ENCODE measurements around the gene SLC15A2. TPM values are rescaled to one million over a fixed set of nuclear protein-coding genes. Genes with fewer than 3 reads are reported as not detected.

SLC15A2 gene
- total RNA-seq, 1 experiment from 2014 or later: 0.79 TPM

DNA sequence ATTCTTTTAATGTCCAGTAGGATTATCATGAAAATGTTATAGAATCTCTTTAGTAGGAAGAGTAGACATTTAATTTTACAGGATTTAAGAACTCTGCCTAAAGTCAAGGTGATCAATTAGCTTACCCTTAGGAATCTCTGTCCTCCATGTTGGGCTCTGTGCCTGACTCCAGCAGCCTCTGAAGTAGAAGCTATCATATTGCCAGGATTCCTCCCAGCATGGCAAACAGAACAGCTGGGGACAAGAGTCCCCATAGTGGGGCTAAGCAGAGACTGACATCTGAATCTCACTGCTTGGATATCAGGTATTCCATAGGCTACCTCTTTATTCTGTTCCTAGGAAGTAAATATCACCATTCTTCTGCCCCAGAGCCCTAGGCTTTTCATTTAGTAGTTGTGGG is 1.5 kb downstream of the SLC15A2 start:
- no peaks in the 10 kb centered on the region for H3K36me3 Mint-ChIP-seq (ENCODE audit: insufficient read depth, unreplicated experiment)
- H3K27ac Mint-ChIP-seq (ENCODE audit: low read depth, unreplicated experiment): no peak overlapping the region
- TF ChIP-seq CTCF (IDR thresholded peaks at IDR 0.05; ENCODE audit: unreplicated experiment): no peak
- no peak overlapping the region for H3K4me3 Mint-ChIP-seq (ENCODE audit: unreplicated experiment)
- DNase-seq (ENCODE audit: unreplicated experiment): no peak
- BruUV-seq (replicated peaks): no TSS peak
- H3K27me3 Mint-ChIP-seq (ENCODE audit: insufficient read depth, unreplicated experiment): no peaks in the 10 kb centered on the region
- POLR2A ChIA-PET: interaction anchor here (1.1 kb wide), 1 partner anchor 79 kb away, joined by 4 read pairs; no protein-coding TSS in a partner anchor
- intact Hi-C loops (cut with micrococcal nuclease): no loop called here
- CTCF ChIA-PET: interaction anchor here (0.6 to 1.3 kb wide), 3 partner anchors 11 to 20 kb away, joined by 3 read pairs; no protein-coding TSS in a partner anchor
- H3K9me3 Mint-ChIP-seq (ENCODE audit: unreplicated experiment): no peaks in the 10 kb centered on the region
- H3K4me1 Mint-ChIP-seq (ENCODE audit: insufficient read depth, unreplicated experiment): no peaks in the 10 kb centered on the region

DNA sequence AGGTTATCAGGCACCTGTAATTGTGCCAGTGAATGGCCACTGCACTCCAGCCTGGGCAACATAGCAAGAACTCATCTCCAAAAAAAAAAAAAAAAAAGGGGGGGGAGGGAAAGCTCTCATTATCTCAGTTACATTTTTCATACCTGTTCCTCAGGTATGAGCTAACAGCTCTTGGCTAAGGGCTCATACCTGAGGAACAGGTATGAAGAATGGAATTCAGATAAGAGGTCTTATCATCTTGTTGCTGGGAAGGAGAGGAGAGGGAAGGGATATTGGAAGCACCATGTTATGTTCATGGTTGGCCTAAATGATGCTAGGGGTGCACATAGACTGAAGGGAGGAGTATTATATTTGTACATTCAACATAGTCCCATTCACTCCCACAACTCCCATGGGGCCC is 2.6 kb downstream of the SLC15A2 start:
- no peak for DNase-seq (ENCODE audit: unreplicated experiment)
- H3K4me3 Mint-ChIP-seq (ENCODE audit: unreplicated experiment): no peak overlapping the region
- no peaks in the 10 kb centered on the region for H3K9me3 Mint-ChIP-seq (ENCODE audit: unreplicated experiment)
- no peaks in the 10 kb centered on the region for H3K36me3 Mint-ChIP-seq (ENCODE audit: insufficient read depth, unreplicated experiment)
- POLR2A ChIA-PET: no interaction called here
- no TSS peak for BruUV-seq (replicated peaks)
- no peaks in the 10 kb centered on the region for H3K27me3 Mint-ChIP-seq (ENCODE audit: insufficient read depth, unreplicated experiment)
- intact Hi-C loops (cut with micrococcal nuclease): no loop called here
- no peaks in the 10 kb centered on the region for H3K4me1 Mint-ChIP-seq (ENCODE audit: insufficient read depth, unreplicated experiment)
- CTCF ChIA-PET: interaction anchor here (0.6 kb wide), 2 partner anchors 12 to 125 kb away, joined by 3 to 5 read pairs; no protein-coding TSS in a partner anchor
- H3K27ac Mint-ChIP-seq (ENCODE audit: low read depth, unreplicated experiment): no peak overlapping the region
- no peak for TF ChIP-seq CTCF (IDR thresholded peaks at IDR 0.05; ENCODE audit: unreplicated experiment)

DNA sequence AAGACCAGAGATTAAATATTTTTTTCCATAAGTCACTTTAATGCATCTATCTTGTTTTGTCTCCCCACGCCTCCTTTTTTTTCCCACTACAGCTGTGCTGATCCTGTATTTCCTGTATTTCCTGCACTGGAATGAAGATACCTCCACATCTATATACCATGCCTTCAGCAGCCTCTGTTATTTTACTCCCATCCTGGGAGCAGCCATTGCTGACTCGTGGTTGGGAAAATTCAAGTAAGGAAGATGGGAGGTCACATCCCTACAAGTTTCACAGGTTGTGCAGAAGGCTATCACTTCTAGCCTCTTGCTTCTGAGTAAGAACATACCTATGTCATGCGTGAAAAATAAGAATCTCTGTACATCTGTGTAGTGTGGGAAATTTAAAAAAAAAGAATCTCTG is 3.1 kb downstream of the SLC15A2 start:
- TF ChIP-seq CTCF (IDR thresholded peaks at IDR 0.05; ENCODE audit: unreplicated experiment): no peak
- Mint-ChIP-seq H3K27me3 (ENCODE audit: insufficient read depth, unreplicated experiment) (no peaks in the 10 kb centered on the region), H3K27ac (ENCODE audit: low read depth, unreplicated experiment) (no peak overlapping the region), H3K9me3 (ENCODE audit: unreplicated experiment) (no peaks in the 10 kb centered on the region), H3K4me1 (ENCODE audit: insufficient read depth, unreplicated experiment) (no peaks in the 10 kb centered on the region), H3K36me3 (ENCODE audit: insufficient read depth, unreplicated experiment) (no peaks in the 10 kb centered on the region), H3K4me3 (ENCODE audit: unreplicated experiment) (no peak overlapping the region)
- ChIA-PET POLR2A (no interaction called here), CTCF (interaction anchor here (0.6 kb wide), 2 partner anchors 12 to 124 kb away, joined by 3 to 5 read pairs; no protein-coding TSS in a partner anchor)
- intact Hi-C loops (cut with micrococcal nuclease): no loop called here
- no TSS peak for BruUV-seq (replicated peaks)
- DNase-seq (ENCODE audit: unreplicated experiment): no peak

DNA sequence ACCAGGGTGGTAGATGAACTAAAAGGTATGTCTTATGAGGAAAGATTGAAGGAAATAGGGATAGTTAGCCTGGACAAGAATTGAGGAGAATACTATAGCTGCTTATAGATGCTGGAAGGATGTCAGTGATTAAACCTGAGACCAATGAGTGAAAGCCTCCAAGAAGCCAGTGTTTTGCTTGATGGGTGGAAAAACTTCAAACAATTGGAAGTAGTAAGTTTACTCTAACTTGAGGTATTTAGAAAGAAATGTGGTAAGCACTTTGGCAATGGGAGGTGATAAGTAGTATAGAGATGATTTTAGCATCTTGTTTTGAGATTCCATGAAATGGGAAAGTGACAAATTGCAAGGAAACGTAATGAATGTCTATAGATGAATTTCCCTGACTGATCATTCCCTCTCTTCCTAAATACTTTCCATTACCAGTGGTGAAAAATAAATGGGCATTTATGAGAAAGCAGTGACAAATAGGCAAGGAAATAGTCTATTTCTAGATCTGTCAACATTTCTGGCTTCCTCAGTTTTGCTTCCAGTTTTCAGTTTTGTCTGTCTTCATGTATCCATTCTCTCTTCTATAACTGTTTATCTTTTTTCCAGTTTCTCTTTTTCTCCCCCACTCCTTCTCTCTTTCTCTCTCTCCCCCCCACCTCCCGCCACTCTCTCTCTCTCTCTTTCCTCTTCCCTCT is 19.2 kb downstream of the SLC15A2 start:
- CTCF ChIA-PET: interaction anchor here (0.8 kb wide), 1 partner anchor 447 kb away, joined by 3 read pairs; no protein-coding TSS in a partner anchor
- Mint-ChIP-seq H3K36me3 (ENCODE audit: insufficient read depth, unreplicated experiment) (peaks cover 3% of the 10 kb centered on the region), H3K9me3 (ENCODE audit: unreplicated experiment) (peaks cover 4% of the 10 kb centered on the region), H3K27me3 (ENCODE audit: insufficient read depth, unreplicated experiment) (no peaks in the 10 kb centered on the region), H3K4me1 (ENCODE audit: insufficient read depth, unreplicated experiment) (no peaks in the 10 kb centered on the region), H3K4me3 (ENCODE audit: unreplicated experiment) (no peak overlapping the region), H3K27ac (ENCODE audit: low read depth, unreplicated experiment) (no peak overlapping the region)
- DNase-seq (ENCODE audit: unreplicated experiment): no peak
- no TSS peak for BruUV-seq (replicated peaks)
- no peak for TF ChIP-seq CTCF (IDR thresholded peaks at IDR 0.05; ENCODE audit: unreplicated experiment)
- POLR2A ChIA-PET: no interaction called here
- intact Hi-C loops (cut with micrococcal nuclease): no loop called here
